ENCODE results near the gene PIGB.

The PIGB gene

GRCh38 chr15:55318588-55319494 is at the start of gene PIGB, which contains the start of gene PIGBOS1:
TSS of gene PIGB (plus strand) at chr15:55319222. CDS start at chr15:55319251, 29 bp downstream.
TSS of gene PIGBOS1 (minus strand) at chr15:55319123. CDS start at chr15:55317792, 1,331 bp downstream.
- in situ Hi-C loops (cut with MboI; ENCODE audit: low pct_unique_long_range_greater_than_20kb, low sequenced_read_pairs, unreplicated experiment), result no loop called here
- no peak for TF ChIP-seq CTCF (IDR thresholded peaks at IDR 0.05; ENCODE audit: extremely low read depth, insufficient read depth, missing control alignments)
- DNase-seq (ENCODE audit: low spot score), result peak; percentile 78

- DNase-seq (ENCODE audit: low spot score), result no peak
- in situ Hi-C loops (cut with MboI; ENCODE audit: low pct_unique_long_range_greater_than_20kb, low sequenced_read_pairs, unreplicated experiment), result no loop called here
- TF ChIP-seq CTCF (IDR thresholded peaks at IDR 0.05; ENCODE audit: extremely low read depth, insufficient read depth, missing control alignments), result no peak
These were observed 48.7 kb upstream of the PIGB start for GRCh38 chr15:55270291-55270690.

- TF ChIP-seq CTCF (IDR thresholded peaks at IDR 0.05; ENCODE audit: extremely low read depth, insufficient read depth, missing control alignments), result no peak
- in situ Hi-C loops (cut with MboI; ENCODE audit: low pct_unique_long_range_greater_than_20kb, low sequenced_read_pairs, unreplicated experiment), result no loop called here
- no peak for DNase-seq (ENCODE audit: low spot score)
These were observed 42.7 kb upstream of the PIGB start for GRCh38 chr15:55276324-55276723.

GRCh38 chr15:55277116-55277564 is 41.9 kb upstream of the PIGB start:
- no peak for TF ChIP-seq CTCF (IDR thresholded peaks at IDR 0.05; ENCODE audit: extremely low read depth, insufficient read depth, missing control alignments)
- in situ Hi-C loops (cut with MboI; ENCODE audit: low pct_unique_long_range_greater_than_20kb, low sequenced_read_pairs, unreplicated experiment), result no loop called here
- DNase-seq (ENCODE audit: low spot score), result peak; percentile 65

GRCh38 chr15:55277715-55278114 is 41.3 kb upstream of the PIGB start:
- no peak for TF ChIP-seq CTCF (IDR thresholded peaks at IDR 0.05; ENCODE audit: extremely low read depth, insufficient read depth, missing control alignments)
- no peak for DNase-seq (ENCODE audit: low spot score)
- in situ Hi-C loops (cut with MboI; ENCODE audit: low pct_unique_long_range_greater_than_20kb, low sequenced_read_pairs, unreplicated experiment), result no loop called here

GRCh38 chr15:55279100-55279745 is 39.8 kb upstream of the PIGB start:
- DNase-seq (ENCODE audit: low spot score), result no peak
- in situ Hi-C loops (cut with MboI; ENCODE audit: low pct_unique_long_range_greater_than_20kb, low sequenced_read_pairs, unreplicated experiment), result no loop called here
- no peak for TF ChIP-seq CTCF (IDR thresholded peaks at IDR 0.05; ENCODE audit: extremely low read depth, insufficient read depth, missing control alignments)

Measured in GM13977 (cell line).